Fibroblast of skin of back (primary cell): ENCODE measurements around the gene RAB12.

Experiments used
- DNase-seq: peaks from one replicate; pipeline ENCODE4 v3.0.0-alpha.2; 2013

Gene RAB12

GRCh38 chr18:8685914-8686216 is 76.6 kb downstream of the RAB12 start:
- no peak for DNase-seq

GRCh38 chr18:8686611-8687010 is 77.4 kb downstream of the RAB12 start:
- no peak for DNase-seq

GRCh38 chr18:8688216-8688800 is 79.1 kb downstream of the RAB12 start:
- no peak for DNase-seq

GRCh38 chr18:8688816-8689215 is 79.6 kb downstream of the RAB12 start:
- DNase-seq: no peak
